SK-N-SH treated with all-trans-retinoic acid at 6 μM for 48 hours (cell line): ENCODE data around the gene CCDC6.

Source experiments
- CSDC2 ChIP-seq: fragments of 250-450 bp; sonication (Bioruptor Pico); IDR thresholded peaks from 2 replicates; pipeline ENCODE4 v1.5.0; 2020; ENCODE audit warnings: mild to moderate bottlenecking, moderate library complexity
- ESRRG ChIP-seq: fragments of 250-450 bp; sonication (Bioruptor Pico); IDR thresholded peaks from 2 replicates; pipeline ENCODE4 v1.6.1; 2021; ENCODE audit warnings: mild to moderate bottlenecking
- PATZ1 ChIP-seq: fragments of 250-450 bp; sonication (Bioruptor Pico); IDR thresholded peaks from 2 replicates; pipeline ENCODE4 v1.8.0; 2020; ENCODE audit warnings: mild to moderate bottlenecking, moderate library complexity, borderline replicate concordance
- SNAI2 ChIP-seq: fragments of 250-450 bp; sonication (Bioruptor Pico); IDR thresholded peaks from 2 replicates; pipeline ENCODE4 v1.5.0; 2020; ENCODE audit warnings: mild to moderate bottlenecking, moderate library complexity
- TOX ChIP-seq: fragments of 250-450 bp; sonication (Bioruptor Pico); IDR thresholded peaks from 2 replicates; pipeline ENCODE4 v1.8.0; 2021; ENCODE audit warnings: mild to moderate bottlenecking, moderate library complexity, borderline replicate concordance
- ZFP3 ChIP-seq: fragments of 250-450 bp; sonication (Bioruptor Pico); IDR thresholded peaks from 2 replicates; pipeline ENCODE4 v1.5.0; 2020; ENCODE audit warnings: mild to moderate bottlenecking, moderate library complexity
- TF ChIP-seq, protein P1 (sequence below): fragments of 250-450 bp; sonication (Bioruptor Pico); IDR thresholded peaks from 2 replicates; pipeline ENCODE4 v1.5.0; 2020; ENCODE audit warnings: mild to moderate bottlenecking, moderate library complexity

- TF ChIP-seq ZFP3 (CRISPR knock-in tag), result no peak
- TF ChIP-seq ESRRG (CRISPR knock-in tag), result no peak
- TF ChIP-seq CSDC2, result no peak
- TF ChIP-seq, protein P1, sequence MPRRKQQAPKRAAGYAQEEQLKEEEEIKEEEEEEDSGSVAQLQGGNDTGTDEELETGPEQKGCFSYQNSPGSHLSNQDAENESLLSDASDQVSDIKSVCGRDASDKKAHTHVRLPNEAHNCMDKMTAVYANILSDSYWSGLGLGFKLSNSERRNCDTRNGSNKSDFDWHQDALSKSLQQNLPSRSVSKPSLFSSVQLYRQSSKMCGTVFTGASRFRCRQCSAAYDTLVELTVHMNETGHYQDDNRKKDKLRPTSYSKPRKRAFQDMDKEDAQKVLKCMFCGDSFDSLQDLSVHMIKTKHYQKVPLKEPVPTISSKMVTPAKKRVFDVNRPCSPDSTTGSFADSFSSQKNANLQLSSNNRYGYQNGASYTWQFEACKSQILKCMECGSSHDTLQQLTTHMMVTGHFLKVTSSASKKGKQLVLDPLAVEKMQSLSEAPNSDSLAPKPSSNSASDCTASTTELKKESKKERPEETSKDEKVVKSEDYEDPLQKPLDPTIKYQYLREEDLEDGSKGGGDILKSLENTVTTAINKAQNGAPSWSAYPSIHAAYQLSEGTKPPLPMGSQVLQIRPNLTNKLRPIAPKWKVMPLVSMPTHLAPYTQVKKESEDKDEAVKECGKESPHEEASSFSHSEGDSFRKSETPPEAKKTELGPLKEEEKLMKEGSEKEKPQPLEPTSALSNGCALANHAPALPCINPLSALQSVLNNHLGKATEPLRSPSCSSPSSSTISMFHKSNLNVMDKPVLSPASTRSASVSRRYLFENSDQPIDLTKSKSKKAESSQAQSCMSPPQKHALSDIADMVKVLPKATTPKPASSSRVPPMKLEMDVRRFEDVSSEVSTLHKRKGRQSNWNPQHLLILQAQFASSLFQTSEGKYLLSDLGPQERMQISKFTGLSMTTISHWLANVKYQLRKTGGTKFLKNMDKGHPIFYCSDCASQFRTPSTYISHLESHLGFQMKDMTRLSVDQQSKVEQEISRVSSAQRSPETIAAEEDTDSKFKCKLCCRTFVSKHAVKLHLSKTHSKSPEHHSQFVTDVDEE (CRISPR knock-in tag), result no peak
- TF ChIP-seq TOX (CRISPR knock-in tag), result no peak
- no peak for TF ChIP-seq SNAI2 (CRISPR knock-in tag)
- TF ChIP-seq PATZ1, result no peak
These were observed 1.2 kb upstream of the CCDC6 start for GRCh38 chr10:59907537-59907917.
